ENCODE measurements around the gene NWD2. TPM values are rescaled to one million over a fixed set of nuclear protein-coding genes. Genes with fewer than 3 reads are reported as not detected.

The NWD2 gene
- total and polyA plus RNA-seq, 4 donors = 0.17 TPM; not detected in 3

GRCh38 chr4:37423310-37423709, 178.8 kb downstream of the NWD2 start:
- ATAC-seq (ENCODE audit: insufficient read depth, low FRiP score) (no peak), DNase-seq (no peak)
- 89 to 90% methylated on average over 5 of the region's 5 CpGs for WGBS, 2 donors
- peaks cover 0 to 2% (median under 1%) of the 10 kb centered on the region in 4 donors for H3K9me3 ChIP-seq (ENCODE audit: control insufficient read depth in 4 of 4, insufficient read depth in 3 of 4, low read length in 3 of 4)
- H3K27ac ChIP-seq (ENCODE audit: low read depth in 1 of 2, low read length in 1 of 2) = no peak overlapping the region
- no peaks in the 10 kb centered on the region for H3K27me3 ChIP-seq (ENCODE audit: control insufficient read depth in 3 of 3, insufficient read depth in 3 of 3, low read length in 2 of 3)
- H3K36me3 ChIP-seq (ENCODE audit: control insufficient read depth in 4 of 4, insufficient read depth in 4 of 4, low read length in 4 of 4) = no peaks in the 10 kb centered on the region
- H3K4me1 ChIP-seq (ENCODE audit: control insufficient read depth in 5 of 5, insufficient read depth in 5 of 5, low read length in 5 of 5) = no peaks in the 10 kb centered on the region
- no peak overlapping the region for H3K9ac ChIP-seq (ENCODE audit: insufficient read depth in 1 of 2, low read length in 2 of 2)
- TF ChIP-seq CTCF (IDR thresholded peaks at IDR 0.05; ENCODE audit: control extremely low read depth, extremely low read depth) = no peak
- no peak overlapping the region for H3K4me3 ChIP-seq

GRCh38 chr4:37424753-37425152, 180.2 kb downstream of the NWD2 start:
- no peak overlapping the region for H3K4me3 ChIP-seq
- H3K4me1 ChIP-seq (ENCODE audit: control insufficient read depth in 5 of 5, insufficient read depth in 5 of 5, low read length in 5 of 5) = peaks cover 0 to under 1% (median 0%) of the 10 kb centered on the region in 5 donors
- TF ChIP-seq CTCF (IDR thresholded peaks at IDR 0.05; ENCODE audit: control extremely low read depth, extremely low read depth) = no peak
- H3K27ac ChIP-seq (ENCODE audit: low read depth in 1 of 2, low read length in 1 of 2) = no peak overlapping the region
- H3K36me3 ChIP-seq (ENCODE audit: control insufficient read depth in 4 of 4, insufficient read depth in 4 of 4, low read length in 4 of 4) = no peaks in the 10 kb centered on the region
- DNase-seq (no peak), ATAC-seq (ENCODE audit: insufficient read depth, low FRiP score) (no peak)
- peaks cover 0 to 1% (median 0%) of the 10 kb centered on the region in 4 donors for H3K9me3 ChIP-seq (ENCODE audit: control insufficient read depth in 4 of 4, insufficient read depth in 3 of 4, low read length in 3 of 4)
- no peak overlapping the region for H3K9ac ChIP-seq (ENCODE audit: insufficient read depth in 1 of 2, low read length in 2 of 2)
- H3K27me3 ChIP-seq (ENCODE audit: control insufficient read depth in 3 of 3, insufficient read depth in 3 of 3, low read length in 2 of 3) = no peaks in the 10 kb centered on the region

- WGBS, 2 donors = 87 to 89% methylated on average over 2 of the region's 2 CpGs
- DNase-seq = no peak
- Histone ChIP-seq H3K4me1 (ENCODE audit: control insufficient read depth in 5 of 5, insufficient read depth in 5 of 5, low read length in 5 of 5) (peaks cover 0 to 7% (median 0%) of the 10 kb centered on the region in 5 donors), H3K9ac (ENCODE audit: insufficient read depth in 1 of 2, low read length in 2 of 2) (no peak overlapping the region), H3K27ac (ENCODE audit: low read depth in 1 of 2, low read length in 1 of 2) (no peak overlapping the region), H3K9me3 (ENCODE audit: control insufficient read depth in 4 of 4, insufficient read depth in 3 of 4, low read length in 3 of 4) (peaks cover 0 to 1% (median 0%) of the 10 kb centered on the region in 4 donors), H3K36me3 (ENCODE audit: control insufficient read depth in 4 of 4, insufficient read depth in 4 of 4, low read length in 4 of 4) (no peaks in the 10 kb centered on the region), H3K27me3 (ENCODE audit: control insufficient read depth in 3 of 3, insufficient read depth in 3 of 3, low read length in 2 of 3) (no peaks in the 10 kb centered on the region), H3K4me3 (no peak overlapping the region)
- no peak for ATAC-seq (ENCODE audit: insufficient read depth, low FRiP score)
- TF ChIP-seq CTCF (IDR thresholded peaks at IDR 0.05; ENCODE audit: control extremely low read depth, extremely low read depth) = no peak
Measured at GRCh38 chr4:37425857-37426256, 181.3 kb downstream of the NWD2 start.

GRCh38 chr4:37427193-37427592, 182.7 kb downstream of the NWD2 start:
- 92 to 98% methylated on average over 2 of the region's 2 CpGs for WGBS, 2 donors
- Histone ChIP-seq H3K9ac (ENCODE audit: insufficient read depth in 1 of 2, low read length in 2 of 2) (no peak overlapping the region), H3K4me1 (ENCODE audit: control insufficient read depth in 5 of 5, insufficient read depth in 5 of 5, low read length in 5 of 5) (peaks cover 0 to 7% (median 0%) of the 10 kb centered on the region in 5 donors), H3K4me3 (no peak overlapping the region), H3K27me3 (ENCODE audit: control insufficient read depth in 3 of 3, insufficient read depth in 3 of 3, low read length in 2 of 3) (no peaks in the 10 kb centered on the region), H3K27ac (ENCODE audit: low read depth in 1 of 2, low read length in 1 of 2) (no peak overlapping the region), H3K9me3 (ENCODE audit: control insufficient read depth in 4 of 4, insufficient read depth in 3 of 4, low read length in 3 of 4) (peaks cover 0 to 1% (median 0%) of the 10 kb centered on the region in 4 donors), H3K36me3 (ENCODE audit: control insufficient read depth in 4 of 4, insufficient read depth in 4 of 4, low read length in 4 of 4) (no peaks in the 10 kb centered on the region)
- DNase-seq (no peak), ATAC-seq (ENCODE audit: insufficient read depth, low FRiP score) (no peak)
- TF ChIP-seq CTCF (IDR thresholded peaks at IDR 0.05; ENCODE audit: control extremely low read depth, extremely low read depth) = no peak
